SK-N-SH (cell line): Measurements from ENCODE around the gene PLEKHG7.

Experiments
- CTCF ChIP-seq: fragments of 200-600 bp; sonication (generic); IDR thresholded peaks from 2 replicates; pipeline ENCODE4 v1.6.1; 2017; ENCODE audit warnings: antibody characterized with exemption, mild to moderate bottlenecking, moderate library complexity
- EP300 ChIP-seq, 2 experiments: IDR thresholded peaks; 2 replicates each; pipeline versions ENCODE4 v1.4.0 to v1.6.1; 2012; ENCODE audit warnings: borderline replicate concordance in 1 of 2, low read depth in 1 of 2, low read length in 1 of 2
- FOXM1 ChIP-seq: IDR thresholded peaks from 2 replicates; pipeline ENCODE4 v1.4.0; 2012; ENCODE audit warnings: low read depth, mild to moderate bottlenecking
- GABPA ChIP-seq: IDR thresholded peaks from 2 replicates; pipeline ENCODE4 v1.4.0; 2012; ENCODE audit warnings: low read depth, mild to moderate bottlenecking
- JUND ChIP-seq: IDR thresholded peaks from 2 replicates; pipeline ENCODE4 v1.4.0; 2012
- MAX ChIP-seq: IDR thresholded peaks from 2 replicates; pipeline ENCODE4 v1.4.0; 2012; ENCODE audit warnings: low read depth
- NFIC ChIP-seq: IDR thresholded peaks from 2 replicates; pipeline ENCODE4 v1.4.0; 2012; ENCODE audit warnings: borderline replicate concordance
- POLR2AphosphoS5 ChIP-seq: IDR thresholded peaks from 2 replicates; pipeline ENCODE4 v1.6.1; 2012; ENCODE audit warnings: low read depth, low read length
- SIN3A ChIP-seq: IDR thresholded peaks from 2 replicates; pipeline ENCODE4 v1.6.1; 2012; ENCODE audit warnings: low read depth, mild to moderate bottlenecking, low read length, moderate library complexity, borderline replicate concordance
- SMC3 ChIP-seq: IDR thresholded peaks from 2 replicates; pipeline ENCODE4 v1.6.1; 2012; ENCODE audit warnings: low read depth, low read length, improper control_type of control experiment
- YY1 ChIP-seq: IDR thresholded peaks from 2 replicates; pipeline ENCODE4 v1.4.0; 2012; ENCODE audit warnings: low read depth, mild to moderate bottlenecking

- TF ChIP-seq SMC3: no peak
- no peak for TF ChIP-seq CTCF
- no peak for TF ChIP-seq POLR2AphosphoS5
- TF ChIP-seq NFIC: no peak
- TF ChIP-seq MAX: no peak
- no peak for TF ChIP-seq EP300 (IDR thresholded peaks at IDR 0.05; ENCODE audit: borderline replicate concordance in 1 of 2, low read depth in 1 of 2, low read length in 1 of 2)
- TF ChIP-seq JUND: no peak
- no peak for TF ChIP-seq GABPA
- TF ChIP-seq YY1: no peak
- no peak for TF ChIP-seq SIN3A
- no peak for TF ChIP-seq FOXM1
These were observed 93.9 kb downstream of the PLEKHG7 start for GRCh38 chr12:92796650-92797049.
